Skeletal muscle tissue (tissue), 4 donors: Measurements from ENCODE around the gene CNNM3. TPM values are rescaled to one million over a fixed set of nuclear protein-coding genes. Genes with fewer than 3 reads are reported as not detected.
"Not testable (repeated sequence)": the region's sequence is repeated elsewhere in the genome, so short reads cannot be mapped to it uniquely, and the experiment has no call there.

Source experiments
- H3K27ac ChIP-seq: one replicate; pipeline ENCODE4 v1.7.0; 2013; ENCODE audit warnings: mild to moderate bottlenecking, low read depth, low read length, inconsistent platforms
- H3K27me3 ChIP-seq, 3 donors: one replicate each; pipeline ENCODE4 v1.7.0; 2013; ENCODE audit warnings: low read length in 3 of 3; ENCODE audit not compliant: control insufficient read depth in 3 of 3, insufficient read depth in 3 of 3
- H3K36me3 ChIP-seq, 3 donors: one replicate each; pipeline ENCODE4 v1.7.0; 2013; ENCODE audit warnings: low read length in 3 of 3; ENCODE audit not compliant: control insufficient read depth in 3 of 3, insufficient read depth in 3 of 3
- H3K4me1 ChIP-seq, 3 donors: one replicate each; pipeline ENCODE4 v1.7.0; 2013; ENCODE audit warnings: low read length in 3 of 3, mild to moderate bottlenecking in 3 of 3; ENCODE audit not compliant: control insufficient read depth in 3 of 3, insufficient read depth in 3 of 3
- H3K4me3 ChIP-seq, 3 donors: one replicate each; pipeline ENCODE4 v1.7.0; 2013; ENCODE audit warnings: low read length in 3 of 3
- H3K9ac ChIP-seq, 3 donors: one replicate each; pipeline ENCODE4 v1.7.0; 2013; ENCODE audit warnings: low read length in 3 of 3, mild to moderate bottlenecking in 3 of 3, moderate library complexity in 2 of 3, low read depth in 1 of 3
- H3K9me3 ChIP-seq, 3 donors: one replicate each; pipeline ENCODE4 v1.7.0; 2013; ENCODE audit warnings: low read length in 3 of 3; ENCODE audit not compliant: control insufficient read depth in 3 of 3
- total RNA-seq: library from RNA; depleted of rRNA; stranded (reverse); fragments of >200 nt; gene quantifications from one replicate; pipeline ENCODE4 v1.2.3, GENCODE V29; 2014
- donor health status: Osteomylitis.

The CNNM3 gene
- total RNA-seq, 1 donor from 2014 or later: 4.2 TPM

- Histone ChIP-seq H3K27ac (no peak overlapping the region), H3K9ac (no peak overlapping the region), H3K4me1 (peaks cover 19 to 33% (median 28%) of the 10 kb centered on the region in 3 donors), H3K36me3 (peaks cover 35 to 42% (median 38%) of the 10 kb centered on the region in 3 donors), H3K9me3 (no peaks in the 10 kb centered on the region), H3K4me3 (no peak overlapping the region), H3K27me3 (no peaks in the 10 kb centered on the region)
Measured at GRCh38 chr2:96860065-96861029, 44.3 kb downstream of the CNNM3 start.

- Histone ChIP-seq H3K9me3 (no peaks in the 10 kb centered on the region), H3K36me3 (peaks cover 42 to 49% (median 44%) of the 10 kb centered on the region in 3 donors), H3K27me3 (no peaks in the 10 kb centered on the region), H3K9ac (no peak overlapping the region), H3K27ac (no peak overlapping the region), H3K4me3 (no peak overlapping the region), H3K4me1 (peaks cover 21 to 35% (median 34%) of the 10 kb centered on the region in 3 donors)
Measured at GRCh38 chr2:96861074-96861473, 45.0 kb downstream of the CNNM3 start.

GRCh38 chr2:96863056-96863455, 47.0 kb downstream of the CNNM3 start:
- H3K27me3 ChIP-seq, H3K9me3 ChIP-seq, H3K9ac ChIP-seq, H3K27ac ChIP-seq, H3K4me3 ChIP-seq: not testable (repeated sequence)
- H3K4me1 ChIP-seq: peaks cover 30 to 42% (median 41%) of the 10 kb centered on the region in 3 donors
- H3K36me3 ChIP-seq: peaks cover 50 to 58% (median 51%) of the 10 kb centered on the region in 3 donors

- H3K27me3 ChIP-seq: no peaks in the 10 kb centered on the region
- no peak overlapping the region for H3K27ac ChIP-seq
- H3K36me3 ChIP-seq: peaks cover 50 to 58% (median 51%) of the 10 kb centered on the region in 3 donors
- peaks cover 34 to 43% (median 42%) of the 10 kb centered on the region in 3 donors for H3K4me1 ChIP-seq
- no peak overlapping the region for H3K4me3 ChIP-seq
- no peaks in the 10 kb centered on the region for H3K9me3 ChIP-seq
- no peak overlapping the region for H3K9ac ChIP-seq
Measured at GRCh38 chr2:96863575-96864342, 47.7 kb downstream of the CNNM3 start.

GRCh38 chr2:96864343-96865091, 48.4 kb downstream of the CNNM3 start:
- Histone ChIP-seq H3K27ac (no peak overlapping the region), H3K36me3 (peaks cover 50 to 58% (median 51%) of the 10 kb centered on the region in 3 donors), H3K9me3 (no peaks in the 10 kb centered on the region), H3K4me3 (no peak overlapping the region), H3K27me3 (no peaks in the 10 kb centered on the region), H3K4me1 (peaks cover 27 to 35% (median 34%) of the 10 kb centered on the region in 3 donors), H3K9ac (peak overlapping the region in 1 of 3 donors; percentile 40)

- peaks cover 48 to 51% (median 50%) of the 10 kb centered on the region in 3 donors for H3K36me3 ChIP-seq
- no peak overlapping the region for H3K4me3 ChIP-seq
- peaks cover 28 to 33% (median 32%) of the 10 kb centered on the region in 3 donors for H3K4me1 ChIP-seq
- H3K27me3 ChIP-seq: no peaks in the 10 kb centered on the region
- no peak overlapping the region for H3K27ac ChIP-seq
- H3K9ac ChIP-seq: no peak overlapping the region
- no peaks in the 10 kb centered on the region for H3K9me3 ChIP-seq
Measured at GRCh38 chr2:96865654-96866053, 49.6 kb downstream of the CNNM3 start.

GRCh38 chr2:96866149-96866548, 50.1 kb downstream of the CNNM3 start:
- no peak overlapping the region for H3K4me3 ChIP-seq
- H3K9ac ChIP-seq: no peak overlapping the region
- no peaks in the 10 kb centered on the region for H3K27me3 ChIP-seq
- peaks cover 44 to 50% (median 49%) of the 10 kb centered on the region in 3 donors for H3K36me3 ChIP-seq
- no peak overlapping the region for H3K27ac ChIP-seq
- no peaks in the 10 kb centered on the region for H3K9me3 ChIP-seq
- peaks cover 30 to 35% (median 32%) of the 10 kb centered on the region in 3 donors for H3K4me1 ChIP-seq

GRCh38 chr2:96866586-96866985, 50.5 kb downstream of the CNNM3 start:
- no peak overlapping the region for H3K4me3 ChIP-seq
- H3K36me3 ChIP-seq: peaks cover 40 to 45% (median 45%) of the 10 kb centered on the region in 3 donors
- H3K27ac ChIP-seq: no peak overlapping the region
- H3K27me3 ChIP-seq: no peaks in the 10 kb centered on the region
- peaks cover 30 to 35% (median 32%) of the 10 kb centered on the region in 3 donors for H3K4me1 ChIP-seq
- H3K9ac ChIP-seq: peak overlapping the region in 1 of 3 donors; percentile 50
- H3K9me3 ChIP-seq: no peaks in the 10 kb centered on the region

GRCh38 chr2:96866986-96867755, 51.1 kb downstream of the CNNM3 start:
- Histone ChIP-seq H3K4me3 (peak overlapping the region; percentile 71 to 80 (median 71)), H3K36me3 (peaks cover 35 to 41% (median 40%) of the 10 kb centered on the region in 3 donors), H3K27me3 (no peaks in the 10 kb centered on the region), H3K9me3 (no peaks in the 10 kb centered on the region), H3K27ac (peak overlapping the region; percentile 89), H3K9ac (peak overlapping the region; percentile 80 to 83 (median 83)), H3K4me1 (peaks cover 30 to 35% (median 32%) of the 10 kb centered on the region in 3 donors)
